NCI-H1436 treated with DMSO at 0.1 percent for 48 hours (cell line): ENCODE measurements around the gene MEG3.

ENCODE experiments used
- DNase-seq: peaks from one replicate; lab custom pipeline; 2025; lab: John Stamatoyannopoulos, UW

The MEG3 gene

DNA sequence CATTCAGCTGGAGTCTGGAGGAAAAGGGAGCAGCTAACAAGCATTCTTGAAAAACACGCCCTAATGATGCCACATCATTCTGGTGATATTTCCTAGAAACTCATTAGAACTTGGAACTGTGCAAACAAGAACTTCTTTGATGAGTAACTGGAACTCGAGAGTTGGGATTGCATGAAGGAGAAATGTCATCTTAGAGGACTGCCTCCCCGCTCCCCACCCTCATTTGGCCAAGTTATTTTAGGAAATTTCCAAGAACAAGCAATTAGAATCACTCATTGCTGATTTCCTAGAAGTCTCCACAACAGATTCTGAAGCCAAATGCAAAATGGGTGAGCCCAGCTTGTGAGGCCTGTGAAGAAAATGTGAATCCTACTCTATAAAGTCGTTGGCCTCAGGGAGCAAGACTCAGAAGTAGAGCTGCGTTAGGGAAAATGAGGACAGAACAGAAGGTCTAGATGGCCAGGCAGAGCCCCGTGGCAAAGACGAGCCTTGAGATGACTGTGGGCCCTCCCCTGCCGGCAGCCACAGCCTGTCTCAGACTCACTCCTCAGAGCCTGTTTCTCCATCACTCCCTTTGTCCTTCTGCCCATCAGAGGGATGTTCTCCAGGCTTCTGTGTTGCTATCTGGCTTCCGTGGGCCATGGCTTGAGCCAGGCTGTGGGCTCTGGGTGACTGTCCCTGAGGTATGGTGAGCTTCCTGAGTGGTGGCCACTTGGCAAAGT, 39.2 kb downstream of the MEG3 start:
- DNase-seq: no peak

DNA sequence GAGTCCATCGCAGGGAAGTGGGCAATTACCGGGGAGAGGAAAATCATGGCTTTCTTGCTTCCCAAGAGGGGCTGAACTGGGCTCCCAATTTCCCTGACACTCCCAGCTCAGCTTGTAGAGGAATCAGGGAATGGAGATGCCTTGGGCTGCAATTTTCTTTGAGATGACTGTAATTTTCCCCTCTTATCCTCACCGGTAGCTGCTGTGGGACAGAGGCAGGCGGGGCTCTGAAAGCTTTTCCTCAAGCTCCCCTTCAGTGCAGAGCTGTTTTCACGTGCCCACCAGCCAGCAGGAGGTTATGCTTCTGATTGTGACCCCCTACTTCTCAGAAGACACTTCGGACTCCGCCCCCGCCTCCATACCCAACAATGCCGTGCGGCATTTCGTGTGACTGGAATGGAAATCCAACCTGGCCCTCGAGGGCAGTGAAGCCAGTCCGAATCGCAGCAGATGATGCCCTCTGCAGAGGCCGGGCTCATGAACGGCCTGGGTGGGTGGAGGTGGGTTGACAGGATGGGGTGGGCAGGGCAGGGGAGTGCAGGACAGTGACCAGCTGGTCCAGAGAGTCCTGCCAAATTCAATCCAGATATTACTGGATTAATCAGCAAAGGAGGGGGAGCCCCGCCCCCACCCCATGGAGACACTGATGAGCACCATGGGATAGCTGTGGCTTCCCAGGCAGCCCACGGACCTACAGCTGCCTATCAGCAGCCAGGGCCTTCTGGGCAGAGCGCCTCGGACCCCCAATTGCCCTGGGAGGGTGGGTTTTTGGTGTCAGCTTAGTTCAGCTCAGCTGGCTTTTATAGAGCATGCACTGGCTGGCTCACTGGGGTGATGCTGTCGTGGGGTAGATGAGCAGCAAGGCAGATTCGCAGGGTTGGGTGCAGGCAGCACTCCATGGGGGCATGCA, 40.0 kb downstream of the MEG3 start:
- no peak for DNase-seq

DNA sequence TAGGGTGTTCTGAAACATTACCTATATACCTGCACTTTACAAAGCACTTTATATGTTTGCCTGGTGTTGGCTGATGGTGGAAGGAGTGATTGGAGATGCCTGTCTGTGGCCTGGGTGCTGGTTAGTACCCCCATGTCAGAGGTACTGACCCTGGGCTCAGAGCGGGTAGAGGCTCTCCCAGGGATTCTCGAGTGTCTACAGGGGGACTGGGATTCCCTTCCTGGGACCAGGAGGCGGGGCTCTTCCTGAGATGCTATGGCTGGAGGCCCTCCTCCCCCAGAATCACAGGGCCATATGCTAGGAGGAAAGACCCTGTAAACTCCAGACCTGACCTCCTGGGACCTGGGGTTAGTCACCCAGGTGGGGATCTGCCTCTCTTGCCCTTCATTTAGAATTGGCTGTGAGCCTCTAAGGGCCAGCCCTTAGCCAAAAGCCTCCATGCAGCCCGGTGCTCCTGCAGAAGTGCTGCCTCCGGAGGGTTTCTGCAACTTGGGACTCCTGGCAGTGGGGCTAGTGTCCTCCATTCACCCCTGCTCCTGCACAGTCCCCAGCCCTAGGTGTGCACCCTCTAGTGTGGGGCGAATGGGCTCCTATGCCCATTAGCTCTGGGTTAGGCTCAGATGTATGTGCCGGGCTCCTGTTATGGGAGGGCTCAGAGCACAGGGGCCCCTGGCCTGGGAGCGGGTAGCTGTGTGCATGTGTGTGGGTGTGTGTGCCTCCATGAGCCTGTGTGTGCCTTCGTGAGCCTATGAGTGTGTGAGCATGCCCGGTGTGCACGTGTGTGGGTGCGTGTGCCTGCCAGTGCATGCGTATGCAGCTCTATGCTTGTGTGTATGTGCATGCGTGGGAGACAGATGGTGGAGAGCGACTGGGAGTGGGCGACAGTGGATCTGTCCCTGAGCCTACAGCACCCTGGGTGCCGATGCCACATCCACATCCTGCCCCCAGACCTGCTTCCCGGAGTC, 41.0 kb downstream of the MEG3 start:
- DNase-seq: no peak

DNA sequence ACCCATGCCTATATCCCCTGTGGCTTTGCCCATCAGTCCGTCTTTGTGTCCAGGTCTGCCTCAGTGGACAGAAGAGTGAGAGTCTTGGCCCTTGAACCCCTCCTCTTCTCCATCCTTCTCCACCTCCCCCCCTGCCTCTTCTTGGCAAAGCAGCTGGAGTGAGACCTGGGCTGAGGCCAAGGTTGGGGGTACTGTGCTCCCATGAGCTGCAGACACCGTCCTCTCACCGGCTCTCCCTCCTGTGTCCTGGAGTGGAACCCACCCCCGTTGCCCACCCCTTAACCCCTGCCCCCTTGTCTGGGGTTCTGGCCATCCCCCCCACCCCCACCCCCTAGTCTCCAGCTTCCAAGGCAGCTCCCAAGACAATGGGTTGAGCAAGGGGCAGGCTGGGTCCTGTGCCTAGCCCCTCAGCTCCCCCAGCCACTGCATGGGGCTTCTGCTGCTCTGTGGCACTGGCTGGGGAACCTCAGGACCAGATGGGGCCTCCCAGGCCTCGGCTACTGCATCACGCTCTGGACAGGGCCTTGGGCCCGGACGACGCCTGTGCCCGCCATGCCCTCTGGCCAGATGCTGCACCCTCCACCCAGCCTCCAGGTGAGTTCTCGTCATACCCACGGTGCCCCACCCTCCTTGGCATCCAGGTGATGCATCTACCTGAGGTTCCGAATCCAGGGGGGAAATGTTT, 41.9 kb downstream of the MEG3 start:
- DNase-seq: no peak

DNA sequence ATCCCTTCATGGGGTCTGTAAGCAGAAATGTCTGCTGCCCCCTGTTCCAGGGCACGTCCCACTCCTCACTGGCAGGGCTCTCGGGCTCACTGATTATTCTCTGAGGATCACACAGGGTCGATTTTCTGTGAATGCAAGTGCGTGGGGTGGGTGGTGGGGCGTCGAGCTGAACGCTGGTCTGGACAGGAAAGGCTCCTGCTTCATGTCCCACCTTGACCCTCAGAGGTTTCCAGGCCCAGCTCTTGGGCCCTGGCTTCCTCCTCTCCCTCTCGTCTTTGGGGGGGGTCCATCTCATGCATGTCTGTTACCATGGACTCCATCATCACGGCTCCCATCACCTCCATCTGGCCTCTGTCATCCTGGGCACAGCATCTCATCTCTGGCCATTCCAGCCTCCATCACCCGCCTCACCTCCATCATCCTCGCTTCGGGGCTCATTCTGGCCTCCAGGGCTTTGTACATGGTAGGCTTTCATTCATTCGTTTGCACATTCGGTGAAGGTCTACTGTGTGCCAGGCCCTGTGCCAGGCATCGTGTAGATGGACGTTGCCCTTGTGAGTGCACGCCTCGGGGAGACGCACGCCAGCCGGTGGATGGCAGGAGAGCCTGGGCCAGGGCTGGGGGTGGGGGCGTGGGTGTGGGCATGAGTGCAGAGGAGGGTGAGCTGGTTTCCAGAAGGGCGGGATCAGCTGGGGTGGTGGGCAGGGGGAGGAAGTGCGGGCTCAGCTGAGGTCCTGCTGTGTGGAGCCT, 42.9 kb downstream of the MEG3 start:
- DNase-seq: no peak

DNA sequence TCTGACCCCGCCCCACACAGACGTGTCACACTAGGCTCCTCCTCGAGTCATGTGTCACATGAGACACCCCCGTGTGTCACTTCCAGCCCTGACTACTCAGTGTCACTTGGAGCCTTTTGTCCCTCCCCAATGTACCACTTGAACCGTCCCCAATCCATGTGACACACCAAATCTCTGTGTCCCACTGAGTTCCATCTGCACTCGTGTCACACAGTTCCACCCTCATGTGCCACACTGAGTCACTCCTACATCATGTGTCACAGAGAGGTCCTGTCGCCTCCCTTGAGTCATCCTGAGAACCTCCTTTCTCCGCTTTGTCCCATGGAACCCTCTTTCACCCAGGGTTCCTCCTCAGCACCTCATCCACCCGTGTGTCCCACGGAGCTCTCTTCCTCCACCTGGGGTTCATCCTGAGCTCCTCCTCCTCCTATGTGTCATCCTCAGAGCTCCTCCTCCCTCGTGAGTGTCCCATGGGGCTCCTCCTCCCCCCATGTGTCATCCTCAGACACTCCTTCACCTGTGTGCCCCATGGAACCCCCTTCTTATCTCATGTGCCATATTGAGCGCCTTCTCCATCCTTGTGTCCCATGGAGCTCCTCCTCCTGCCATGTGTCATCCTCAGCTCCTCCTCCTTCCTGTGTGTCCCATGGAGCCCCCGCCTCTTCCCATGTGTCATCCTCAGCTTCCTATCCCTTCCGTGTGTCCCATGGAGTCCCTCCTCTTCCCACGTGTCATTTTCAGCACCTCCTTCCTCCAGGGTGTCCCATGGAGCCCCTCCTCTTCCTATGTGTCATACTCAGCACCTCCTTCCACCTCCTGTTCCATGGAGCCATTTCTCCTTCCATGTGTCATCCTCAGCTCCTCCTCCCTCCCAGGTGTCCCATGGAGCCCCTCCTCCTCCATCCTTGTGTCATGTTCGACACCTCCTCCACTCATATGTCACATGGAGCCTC, 45.6 kb downstream of the MEG3 start:
- DNase-seq: no peak

DNA sequence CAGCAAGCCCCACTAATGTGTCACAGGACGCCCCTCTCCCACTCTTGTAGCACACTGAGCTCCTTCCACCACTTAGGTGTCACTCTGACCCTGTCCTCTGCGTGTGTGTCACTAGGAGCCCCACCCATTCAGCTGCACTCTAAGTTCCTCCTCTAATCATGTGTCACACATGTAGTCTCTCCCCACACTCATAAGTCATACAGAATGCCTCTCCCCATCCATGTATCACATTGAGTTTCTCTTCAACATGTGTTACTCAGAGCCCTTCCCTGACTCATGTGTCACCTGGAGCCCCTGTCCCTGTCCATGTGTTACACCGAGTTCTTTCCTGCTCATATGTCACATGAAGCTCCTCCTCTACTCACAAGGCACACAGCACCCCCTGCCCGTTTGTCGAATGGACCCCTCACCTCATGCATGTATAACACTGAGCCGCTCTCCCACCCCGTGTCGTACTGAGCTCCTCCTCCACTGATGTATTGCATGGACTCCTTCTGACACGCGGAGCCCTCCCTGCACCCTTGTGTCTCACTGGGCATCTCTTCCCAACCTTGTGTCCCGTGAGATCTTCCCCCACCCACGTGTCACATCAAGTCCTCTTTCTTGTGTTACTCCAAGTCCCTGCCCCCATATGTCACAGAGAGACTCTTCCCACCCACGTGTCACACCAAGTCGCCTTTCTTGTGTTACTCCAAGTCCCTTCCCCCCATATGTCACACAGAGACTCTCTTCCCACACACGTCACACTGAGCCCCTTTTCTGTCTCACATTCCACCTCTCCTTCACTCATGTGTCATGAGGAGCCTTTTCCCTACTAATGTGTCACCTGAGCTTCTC, 46.6 kb downstream of the MEG3 start:
- no peak for DNase-seq

DNA sequence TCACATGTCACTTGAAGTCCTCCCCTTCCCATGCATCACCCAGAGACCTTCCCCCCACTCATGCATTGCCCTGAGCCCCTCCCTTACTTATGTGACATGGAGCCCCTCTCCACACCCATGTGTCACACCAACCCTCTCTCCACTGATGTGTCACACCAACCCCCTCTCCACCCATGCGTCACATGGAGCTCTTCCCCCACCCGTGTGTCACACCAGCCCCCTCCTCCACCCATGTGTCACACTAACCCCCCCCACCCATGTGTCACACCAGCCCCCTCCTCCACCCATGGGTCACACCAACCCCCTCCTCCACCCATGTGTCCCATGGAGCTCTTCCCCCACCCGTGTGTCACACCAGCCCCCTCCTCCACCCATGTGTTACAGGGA, 47.2 kb downstream of the MEG3 start:
- DNase-seq: no peak

DNA sequence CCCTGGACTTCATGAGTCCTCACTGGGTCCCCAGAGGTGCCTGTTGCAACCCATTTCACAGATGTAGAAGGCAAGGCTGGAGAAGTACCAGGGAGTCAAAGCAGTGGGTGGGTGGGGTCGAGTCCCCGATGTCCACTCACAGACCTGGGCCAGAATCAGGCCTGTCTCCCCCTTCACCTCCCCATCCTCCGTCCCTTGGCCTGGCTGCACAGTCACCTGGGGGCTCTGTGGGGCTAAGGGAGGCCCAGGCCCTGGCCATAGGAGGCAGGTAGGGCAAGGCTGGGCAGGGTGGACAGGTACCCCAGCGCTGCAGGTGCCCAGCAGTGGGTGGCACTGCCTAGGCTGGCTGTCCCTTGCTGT, 48.1 kb downstream of the MEG3 start:
- DNase-seq: no peak

DNA sequence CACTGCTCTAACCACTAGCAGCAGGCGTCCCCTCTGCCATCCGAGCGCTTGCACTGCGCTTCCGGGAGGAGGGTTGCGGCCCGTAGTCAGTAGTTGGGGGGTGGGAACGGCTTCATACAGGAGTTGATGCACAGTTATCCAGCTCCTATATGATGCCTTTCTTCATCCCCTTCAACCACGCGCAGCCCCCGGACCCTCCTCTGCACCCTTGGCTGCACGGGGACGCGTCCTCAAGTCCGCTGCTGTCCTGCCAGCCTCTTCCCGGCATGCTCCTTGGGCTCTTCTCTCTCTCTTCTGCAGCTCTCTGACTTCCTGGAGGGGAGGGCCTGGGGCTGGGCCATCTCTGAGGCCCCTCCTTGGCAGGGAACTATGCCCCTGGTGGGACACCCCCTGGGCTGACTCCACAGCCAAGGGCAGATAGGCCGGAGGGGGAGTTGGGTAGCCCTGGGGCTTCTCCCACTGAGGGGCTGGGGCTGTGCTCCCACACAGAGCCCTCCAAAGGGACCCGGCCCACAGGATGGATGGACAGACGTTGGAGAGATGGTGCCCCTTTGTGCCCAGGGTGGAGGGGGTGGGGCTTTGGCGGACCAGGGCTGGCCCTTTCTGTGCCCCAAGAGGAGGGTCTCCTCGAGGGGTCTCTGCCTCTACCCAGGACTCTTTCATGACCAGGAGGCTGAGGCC, 48.6 kb downstream of the MEG3 start:
- DNase-seq: no peak

DNA sequence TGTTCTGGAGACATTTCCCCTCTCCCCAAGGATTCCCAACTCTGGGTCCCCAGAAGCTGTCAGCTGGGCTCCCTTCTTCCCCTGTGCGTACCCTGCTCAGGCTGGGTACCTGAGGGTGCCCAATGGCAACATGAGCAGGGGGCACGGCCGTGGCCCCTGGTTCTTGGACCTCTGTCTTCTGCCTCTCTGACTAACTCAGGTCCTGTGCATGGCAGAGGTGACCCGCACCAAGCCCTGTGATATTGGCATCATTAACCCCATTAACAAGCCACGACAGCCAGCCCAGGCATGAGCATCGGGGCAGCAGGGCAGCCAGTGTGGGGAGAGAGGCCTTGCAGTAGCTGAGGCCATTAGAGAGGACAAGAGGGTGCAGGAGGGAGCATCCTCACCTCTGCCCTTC, 49.2 kb downstream of the MEG3 start:
- DNase-seq: no peak

DNA sequence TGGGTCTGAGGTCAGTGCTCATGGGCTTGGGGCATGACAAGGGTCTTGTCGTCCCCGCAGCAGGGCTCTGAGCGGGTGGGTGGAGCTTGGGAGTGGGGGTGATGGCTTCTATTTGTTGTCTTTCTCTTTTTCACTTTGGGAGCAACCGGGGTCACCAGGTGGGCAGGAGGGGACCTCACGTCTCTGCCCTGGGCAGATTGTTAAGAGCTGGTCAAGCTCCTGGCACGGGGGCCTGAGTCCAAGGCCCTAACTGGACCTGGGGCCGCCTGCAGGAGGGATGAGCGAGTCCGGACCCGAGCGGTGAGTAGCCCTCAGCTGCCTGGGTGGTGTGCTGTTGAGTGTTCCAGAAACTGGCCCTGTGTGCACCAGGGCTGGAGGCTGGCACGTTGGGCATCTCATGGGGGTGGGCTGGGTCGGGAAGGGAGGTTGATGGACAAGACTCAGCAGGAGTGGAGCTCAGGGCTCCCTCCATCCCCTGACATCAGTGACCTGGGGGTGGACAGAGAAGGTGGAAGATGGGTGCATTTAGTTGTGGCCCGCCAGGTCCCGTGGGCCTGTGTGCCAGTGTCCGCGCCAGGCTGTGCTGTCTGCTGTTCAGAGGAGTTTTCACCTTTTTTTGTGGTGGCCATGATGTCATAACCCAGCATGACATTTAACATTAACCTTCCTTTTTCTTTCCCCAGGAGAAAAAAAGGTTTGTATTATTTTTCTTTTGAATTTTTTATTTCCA, 50.1 kb downstream of the MEG3 start:
- no peak for DNase-seq

DNA sequence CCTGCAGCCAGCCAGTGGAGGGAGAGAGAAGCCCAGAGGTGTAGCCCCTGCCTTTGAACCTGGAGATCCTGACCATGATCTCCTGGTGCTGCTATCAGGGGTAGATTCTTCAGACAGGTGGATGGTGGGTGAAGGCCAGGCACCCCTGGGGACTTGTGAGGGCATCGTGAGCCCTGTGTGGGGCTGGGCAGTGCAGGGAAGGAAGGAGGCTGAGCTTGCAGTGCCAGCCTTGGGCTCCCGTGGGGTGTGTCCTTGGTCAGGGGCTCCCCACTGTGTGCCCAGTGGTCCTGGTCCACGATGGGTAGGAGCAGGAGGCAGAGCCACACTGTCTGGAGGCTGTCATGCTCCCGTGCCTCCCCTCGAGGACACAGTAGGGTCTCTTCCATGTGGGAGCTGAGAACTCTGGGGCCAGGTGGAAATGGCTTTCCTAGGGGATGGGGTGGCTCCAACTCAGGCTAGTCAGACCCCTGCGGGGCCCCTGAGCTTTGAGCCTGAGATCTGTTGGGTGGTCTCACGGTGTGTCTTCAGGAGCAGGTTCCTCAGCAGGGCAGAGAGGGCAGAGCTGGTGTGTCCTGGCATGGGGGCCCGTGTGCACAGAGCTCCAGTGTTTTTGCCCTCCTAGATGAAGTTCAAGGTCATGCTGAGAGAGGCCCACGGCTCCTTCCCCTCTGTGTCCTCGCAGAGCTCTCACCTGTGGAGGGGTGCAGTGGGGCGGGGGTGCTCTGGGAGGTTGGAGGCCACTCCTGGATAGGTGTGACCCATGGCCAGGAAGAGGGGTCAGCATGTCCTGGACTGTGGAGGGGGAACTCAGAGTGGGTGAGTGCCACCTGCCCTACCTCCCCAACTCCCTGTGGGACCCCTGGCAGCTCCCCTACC, 52.6 kb downstream of the MEG3 start:
- no peak for DNase-seq

DNA sequence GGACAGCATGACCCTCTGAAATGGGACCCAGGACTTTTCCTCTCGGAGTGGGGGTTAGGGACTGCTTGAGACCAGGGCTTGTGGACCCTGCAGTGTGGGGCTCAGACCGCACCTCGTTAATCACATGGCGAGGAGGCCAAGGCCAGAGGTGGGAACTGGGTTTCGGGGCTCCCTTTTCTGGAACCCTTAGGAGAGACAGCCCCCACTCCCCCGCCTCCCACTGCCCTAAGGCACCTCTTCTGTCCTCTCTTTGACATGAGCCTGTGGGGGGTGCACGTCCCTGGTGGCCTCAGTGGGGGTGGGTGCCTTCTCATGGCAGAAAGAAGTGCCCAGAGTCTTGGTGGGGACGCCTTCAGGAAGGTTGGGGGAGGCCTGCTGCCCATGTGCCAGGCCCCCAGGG, 53.3 kb downstream of the MEG3 start:
- DNase-seq: no peak

DNA sequence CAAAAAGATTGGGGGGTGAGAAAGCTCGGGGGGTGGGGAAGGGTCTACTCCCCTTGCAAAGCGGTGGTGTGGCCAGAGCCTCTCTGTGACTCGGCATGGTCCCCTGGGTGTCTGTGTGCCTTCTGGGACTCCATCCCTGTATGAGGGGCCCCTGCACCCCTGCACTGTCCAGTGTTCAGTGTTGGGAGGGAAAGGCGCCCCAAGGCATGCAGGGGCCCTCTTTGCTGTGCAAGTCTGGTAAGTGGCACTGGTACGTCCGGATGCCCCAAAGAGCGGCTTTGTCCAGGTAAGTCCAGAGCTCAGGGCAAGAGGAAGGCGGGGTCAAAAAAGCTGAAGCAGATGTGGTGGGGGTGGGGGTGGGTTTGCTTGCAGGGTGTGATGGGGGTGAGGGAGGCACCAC, 53.9 kb downstream of the MEG3 start:
- no peak for DNase-seq

DNA sequence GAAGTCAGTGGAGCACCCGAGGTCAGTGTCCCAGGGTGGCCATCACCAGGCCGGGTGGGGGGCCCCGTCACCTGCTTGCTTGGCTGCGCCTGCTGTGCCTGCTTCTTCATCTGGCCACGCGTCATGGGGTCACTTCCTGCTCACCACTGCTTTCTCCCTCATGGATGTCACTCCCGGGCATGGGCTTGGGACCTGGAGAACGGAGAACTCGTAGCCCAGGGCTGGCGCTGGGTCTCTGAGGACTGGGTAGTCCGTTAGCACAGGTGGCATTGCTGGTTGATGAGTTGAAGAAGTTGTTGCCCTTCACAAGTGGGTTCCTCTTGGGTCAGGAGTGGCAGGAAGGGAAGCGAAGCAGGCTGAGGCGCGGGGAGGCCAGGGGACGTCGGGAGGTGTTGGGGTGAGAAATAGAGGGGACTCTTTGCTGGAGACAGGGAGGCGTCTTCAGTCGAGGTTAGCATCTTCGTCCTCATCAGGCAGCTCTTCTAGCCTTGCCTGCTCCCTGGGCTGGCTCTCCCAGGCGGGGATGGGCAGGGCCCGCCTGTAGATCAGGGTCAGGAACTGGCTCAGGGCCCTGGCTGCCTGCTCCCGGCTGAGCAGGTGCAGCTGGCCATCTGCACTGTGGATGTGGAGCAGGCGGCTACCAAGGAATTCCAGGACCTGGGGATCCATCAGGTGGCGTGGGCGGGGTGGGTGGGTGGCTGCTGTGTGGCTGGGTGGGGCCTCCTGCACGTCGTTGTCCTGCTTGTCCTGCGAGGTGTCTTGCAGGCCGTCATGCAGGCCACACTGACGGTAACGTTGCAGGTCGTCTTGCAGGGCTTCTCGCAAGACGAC, 54.6 kb downstream of the MEG3 start:
- DNase-seq: no peak
